Left forelimb (tissue), 1 donor: ENCODE data around the gene PTPN1.
A peak's percentile ranks its signal among the peaks of the same experiment; 100 is the strongest.

Experiments
- DNase-seq: peaks from one replicate; pipeline ENCODE4 v3.0.0-alpha.2; 2018; ENCODE audit warnings: low spot score

The PTPN1 gene

GRCh38 chr20:50577175-50578018, 67.2 kb downstream of the PTPN1 start:
- DNase-seq = peak; percentile 58

GRCh38 chr20:50578061-50578777, 68.0 kb downstream of the PTPN1 start:
- DNase-seq = peak; percentile 45

- peak; percentile 60 for DNase-seq
These were observed 68.6 kb downstream of the PTPN1 start for GRCh38 chr20:50578778-50579165.

- no peak for DNase-seq
These were observed 69.3 kb downstream of the PTPN1 start for GRCh38 chr20:50579511-50579910.

- DNase-seq = no peak
These were observed 70.0 kb downstream of the PTPN1 start for GRCh38 chr20:50580016-50580747.

- no peak for DNase-seq
These were observed 70.8 kb downstream of the PTPN1 start for GRCh38 chr20:50580842-50581544.

GRCh38 chr20:50582092-50582491, 71.9 kb downstream of the PTPN1 start:
- DNase-seq = no peak

- no peak for DNase-seq
These were observed 72.5 kb downstream of the PTPN1 start for GRCh38 chr20:50582591-50583234.

GRCh38 chr20:50583442-50584150, 73.4 kb downstream of the PTPN1 start:
- DNase-seq = no peak

GRCh38 chr20:50584687-50585086, 74.5 kb downstream of the PTPN1 start:
- no peak for DNase-seq

- DNase-seq = no peak
These were observed 75.0 kb downstream of the PTPN1 start for GRCh38 chr20:50585214-50585613.

GRCh38 chr20:50585678-50586077, 75.5 kb downstream of the PTPN1 start:
- no peak for DNase-seq

GRCh38 chr20:50586531-50587232, 76.5 kb downstream of the PTPN1 start:
- no peak for DNase-seq

- DNase-seq = no peak
These were observed 77.2 kb downstream of the PTPN1 start for GRCh38 chr20:50587291-50587961.

GRCh38 chr20:50588034-50588736, 78.0 kb downstream of the PTPN1 start:
- no peak for DNase-seq

- no peak for DNase-seq
These were observed 79.6 kb downstream of the PTPN1 start for GRCh38 chr20:50589548-50590347.

GRCh38 chr20:50590348-50590664, 80.1 kb downstream of the PTPN1 start:
- DNase-seq = no peak

- no peak for DNase-seq
These were observed 81.2 kb downstream of the PTPN1 start for GRCh38 chr20:50591233-50591852.
